GM21529 (cell line): ENCODE data around the gene AP1G1.
"Not testable (repeated sequence)": the region's sequence is repeated elsewhere in the genome, so short reads cannot be mapped to it uniquely, and the experiment has no call there.

Source experiments
- ATAC-seq: cut with Tn5 transposase; IDR thresholded peaks from one replicate; pipeline ENCODE4 v1.9.1; 2021; ENCODE audit not compliant: unreplicated experiment

The AP1G1 gene

GRCh38 chr16:71707199-71707598, 101.4 kb downstream of the AP1G1 start:
- no peak for ATAC-seq

GRCh38 chr16:71706046-71706445, 102.6 kb downstream of the AP1G1 start:
- ATAC-seq: no peak

- ATAC-seq: no peak
These were observed 105.3 kb downstream of the AP1G1 start for GRCh38 chr16:71703333-71703732.

GRCh38 chr16:71700831-71701230, 107.8 kb downstream of the AP1G1 start:
- no peak for ATAC-seq

- ATAC-seq: no peak
These were observed 110.1 kb downstream of the AP1G1 start for GRCh38 chr16:71698491-71698890.

- ATAC-seq: no peak
These were observed 115.5 kb downstream of the AP1G1 start for GRCh38 chr16:71693164-71693563.

GRCh38 chr16:71689901-71690300, 118.7 kb downstream of the AP1G1 start:
- no peak for ATAC-seq

- no peak for ATAC-seq
These were observed 120.8 kb downstream of the AP1G1 start for GRCh38 chr16:71687861-71688260.

- ATAC-seq: not testable (repeated sequence)
These were observed 124.4 kb downstream of the AP1G1 start for GRCh38 chr16:71684280-71684679.

GRCh38 chr16:71681360-71681759, 127.3 kb downstream of the AP1G1 start:
- no peak for ATAC-seq
